Psoas muscle (tissue), 8 donors: ENCODE measurements around the gene TRAK2. TPM values are rescaled to one million over a fixed set of nuclear protein-coding genes. Genes with fewer than 3 reads are reported as not detected.

Source experiments
- ATAC-seq, 4 donors: fragments of 200-7000 bp; cut with Tn5 transposase; one replicate each; pipeline ENCODE4 v1.9.1; 2020; ENCODE audit warnings: moderate library complexity in 3 of 4, mild to moderate bottlenecking in 2 of 4
- DNase-seq, 2 donors: peaks; one replicate each; pipeline ENCODE4 v3.0.0-alpha.2; 2020
- H3K27ac ChIP-seq: fragments of 200-600 bp; one replicate; pipeline ENCODE4 v1.8.0; 2022
- H3K27me3 ChIP-seq, 3 donors: fragments of 200-600 bp in 1 of 3; one replicate each; pipeline versions ENCODE4 v1.6.1 to v1.8.0; 2013 to 2022; ENCODE audit warnings: low read length in 2 of 3, mild to moderate bottlenecking in 2 of 3, moderate library complexity in 1 of 3; ENCODE audit not compliant: insufficient read depth in 3 of 3
- H3K36me3 ChIP-seq, 2 donors: fragments of 200-600 bp in 1 of 2; one replicate each; pipeline versions ENCODE4 v1.6.1 to v1.8.0; 2013 to 2022; ENCODE audit warnings: low read depth in 1 of 2, mild to moderate bottlenecking in 1 of 2, moderate library complexity in 1 of 2; ENCODE audit not compliant: insufficient read depth in 1 of 2
- H3K4me1 ChIP-seq: fragments of 200-600 bp; one replicate; pipeline ENCODE4 v1.8.0; 2022
- H3K4me3 ChIP-seq: fragments of 200-600 bp; one replicate; pipeline ENCODE4 v1.8.0; 2022; ENCODE audit warnings: mild to moderate bottlenecking
- H3K9me3 ChIP-seq: fragments of 200-600 bp; one replicate; pipeline ENCODE4 v1.8.0; 2022
- WGBS, 3 donors: extraction: QIAGEN DNeasy Blood & Tissue Kit; methylation state at CpG; one replicate each; pipeline versions ENCODE4 v1.1.6 to v1.1.7; 2013; 5-methylcytosine and 5-hydroxymethylcytosine counted together
- intact Hi-C, 2 donors: fragments of 100-400 bp; cut with DNase I; formaldehyde crosslinking; loops; one replicate each; pipeline versions ENCODE4 v1.11.0 to v1.14.2; 2022
- polyA plus RNA-seq, 3 donors: library from polyadenylated mRNA; stranded (reverse); fragments of 200-250 nt; gene quantifications; one replicate each; pipeline ENCODE4 v1.2.3, GENCODE V29; 2013
- total RNA-seq, 4 donors: library from RNA; stranded (reverse); fragmentation: NEBNext Ultra II Directional in 2 of 4; extraction: Animal tissue kit (Norgen Biotek cat#: 25700) in 2 of 4; gene quantifications; one replicate each; pipeline versions ENCODE4 v1.2.1 to v1.2.4, GENCODE V29; 2021 to 2023
- TF ChIP-seq, protein P1 (sequence below): fragments of 200-600 bp; IDR thresholded peaks from one replicate; pipeline ENCODE4 v1.8.0; 2022; ENCODE audit warnings: antibody characterized with exemption
- donor health status: healthy with polysubstance abuse.
- donor health status: DM: no; HTN: no; CAD: no; lungs with moderate emphysema.
- donor health status: Bipolar disorder and iron deficiency.
- donor health status: healthy.
- donor health status: DM: yes; HTN: yes; CAD: no.
- donor health status: DM: no; HTN: no; CAD: no.
- donor health status: DM: no; HTN: no; CAD: no.
- donor health status: DM: yes; HTN: yes; CAD: no.

Gene TRAK2
- total and polyA plus RNA-seq, 7 donors = 9.8 to 53.0 (median 23.4) TPM

DNA sequence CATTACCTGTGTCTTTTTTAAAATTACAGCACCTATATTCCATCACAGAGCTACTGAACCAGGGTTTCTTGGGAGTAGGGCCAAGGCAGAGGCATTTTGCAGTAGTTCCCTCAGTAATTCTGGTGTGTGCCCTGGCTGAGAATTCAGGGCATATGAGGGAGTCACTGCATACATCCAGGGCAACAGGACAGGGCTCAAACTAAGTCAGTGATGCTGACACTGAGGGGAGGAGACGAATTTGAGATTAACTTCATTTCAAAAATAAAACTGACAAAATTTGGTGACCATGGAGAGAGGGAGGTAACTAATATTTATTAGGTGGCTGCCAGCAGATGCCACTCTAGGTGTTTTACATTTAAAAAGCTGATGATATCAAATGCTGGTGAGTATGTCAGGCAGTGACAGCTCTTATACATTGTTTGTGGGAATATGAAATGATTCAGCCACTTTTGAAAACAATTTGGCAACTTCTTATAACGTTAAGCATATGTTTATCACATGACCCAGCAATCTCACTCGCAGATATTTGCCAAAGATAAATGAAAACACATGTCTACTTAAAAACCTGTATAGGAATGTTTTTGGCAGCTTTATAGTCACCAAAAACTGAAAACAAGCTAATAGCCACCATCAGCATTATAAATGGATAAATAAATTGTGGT, 20.6 kb upstream of the TRAK2 start:
- WGBS, 3 donors = 75 to 78% (median 75%) methylated on average over 3 of the region's 3 CpGs
- Histone ChIP-seq H3K4me3 (no peak overlapping the region), H3K4me1 (peaks cover 4% of the 10 kb centered on the region), H3K27me3 (no peaks in the 10 kb centered on the region), H3K9me3 (no peaks in the 10 kb centered on the region), H3K36me3 (peaks cover 10 to 96% of the 10 kb centered on the region in 2 donors), H3K27ac (no peak overlapping the region)
- TF ChIP-seq, protein P1, sequence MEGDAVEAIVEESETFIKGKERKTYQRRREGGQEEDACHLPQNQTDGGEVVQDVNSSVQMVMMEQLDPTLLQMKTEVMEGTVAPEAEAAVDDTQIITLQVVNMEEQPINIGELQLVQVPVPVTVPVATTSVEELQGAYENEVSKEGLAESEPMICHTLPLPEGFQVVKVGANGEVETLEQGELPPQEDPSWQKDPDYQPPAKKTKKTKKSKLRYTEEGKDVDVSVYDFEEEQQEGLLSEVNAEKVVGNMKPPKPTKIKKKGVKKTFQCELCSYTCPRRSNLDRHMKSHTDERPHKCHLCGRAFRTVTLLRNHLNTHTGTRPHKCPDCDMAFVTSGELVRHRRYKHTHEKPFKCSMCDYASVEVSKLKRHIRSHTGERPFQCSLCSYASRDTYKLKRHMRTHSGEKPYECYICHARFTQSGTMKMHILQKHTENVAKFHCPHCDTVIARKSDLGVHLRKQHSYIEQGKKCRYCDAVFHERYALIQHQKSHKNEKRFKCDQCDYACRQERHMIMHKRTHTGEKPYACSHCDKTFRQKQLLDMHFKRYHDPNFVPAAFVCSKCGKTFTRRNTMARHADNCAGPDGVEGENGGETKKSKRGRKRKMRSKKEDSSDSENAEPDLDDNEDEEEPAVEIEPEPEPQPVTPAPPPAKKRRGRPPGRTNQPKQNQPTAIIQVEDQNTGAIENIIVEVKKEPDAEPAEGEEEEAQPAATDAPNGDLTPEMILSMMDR = no peak
- ATAC-seq = no peak
- DNase-seq = no peak
- intact Hi-C loops = loop anchor here in 1 of 2 donors (10.0 kb wide), 1 partner anchor 253 kb away; no protein-coding TSS in a partner anchor

DNA sequence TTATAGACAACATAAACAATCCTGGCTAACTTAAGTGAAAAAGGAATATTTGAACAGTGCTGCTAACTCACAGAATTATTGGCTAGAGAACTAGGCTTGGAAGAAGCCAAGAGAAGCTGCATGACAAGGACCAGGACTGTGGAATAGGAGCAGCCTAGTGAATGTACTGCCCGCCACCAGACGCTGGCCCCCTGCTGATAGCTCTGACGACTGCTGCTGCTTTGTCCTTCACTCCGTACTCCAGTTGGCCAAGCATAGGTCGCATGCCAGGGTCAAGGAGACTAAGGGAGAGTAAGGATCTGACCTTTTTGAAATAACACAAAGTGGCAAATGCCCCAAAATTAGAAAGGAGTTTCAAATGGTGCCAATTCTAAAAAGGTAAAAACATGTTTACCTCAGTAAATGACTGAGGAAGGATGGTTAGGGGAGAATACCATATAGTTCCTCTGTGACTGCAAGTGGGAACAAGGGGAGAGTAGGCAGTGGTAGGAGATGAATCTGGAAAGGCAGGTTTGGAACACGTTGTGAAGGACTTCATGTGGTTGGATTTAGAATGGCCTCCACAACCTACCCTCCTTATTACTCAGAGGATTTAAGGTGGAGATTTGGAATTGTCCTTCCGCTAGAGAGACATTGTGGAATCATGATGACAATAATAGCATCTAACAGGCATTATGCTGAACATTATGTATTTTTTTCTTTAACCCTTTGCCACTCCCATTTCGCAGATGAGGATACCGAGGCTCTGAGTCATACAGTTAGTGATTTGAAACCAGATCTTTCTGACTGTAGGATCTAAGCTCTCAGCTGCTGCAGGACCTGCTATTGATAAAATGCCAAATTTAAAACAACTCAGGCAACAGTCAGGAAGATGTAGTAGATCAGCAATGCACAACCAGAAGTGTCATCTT, 19.8 kb upstream of the TRAK2 start:
- Histone ChIP-seq H3K36me3 (peaks cover 10 to 92% of the 10 kb centered on the region in 2 donors), H3K27me3 (no peaks in the 10 kb centered on the region), H3K27ac (no peak overlapping the region), H3K4me1 (peaks cover 12% of the 10 kb centered on the region), H3K9me3 (no peaks in the 10 kb centered on the region), H3K4me3 (no peak overlapping the region)
- DNase-seq (no peak), ATAC-seq (peak in 2 of 4 donors; percentile 24 to 30)
- 75 to 81% (median 81%) methylated on average over 9 of the region's 9 CpGs for WGBS, 3 donors
- intact Hi-C loops = loop anchor here in 1 of 2 donors (10.0 kb wide), 1 partner anchor 254 kb away; no protein-coding TSS in a partner anchor
- TF ChIP-seq, protein P1 = no peak

DNA sequence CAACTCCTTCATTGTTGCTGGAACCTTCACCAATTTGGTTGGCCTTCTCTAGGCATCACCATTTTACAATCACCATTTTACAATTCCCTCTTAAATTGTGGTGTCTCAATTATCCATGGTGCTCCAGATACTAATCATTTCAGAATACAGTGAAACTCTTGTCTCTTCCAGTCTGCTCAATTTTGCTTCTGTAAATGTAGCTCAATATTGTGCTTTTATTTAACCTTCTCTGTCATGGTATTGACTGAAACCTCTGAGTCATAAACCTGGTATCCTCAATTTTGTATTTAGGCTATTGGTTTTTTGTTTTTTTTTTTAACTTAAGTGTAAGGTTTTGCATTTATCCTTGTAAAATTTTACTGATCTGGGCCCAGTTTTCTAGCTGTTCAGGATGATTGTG, 16.4 kb upstream of the TRAK2 start:
- Histone ChIP-seq H3K27me3 (no peaks in the 10 kb centered on the region), H3K4me3 (no peak overlapping the region), H3K36me3 (peaks cover 10 to 83% of the 10 kb centered on the region in 2 donors), H3K4me1 (peaks cover 12% of the 10 kb centered on the region), H3K27ac (no peak overlapping the region), H3K9me3 (no peaks in the 10 kb centered on the region)
- DNase-seq = no peak
- TF ChIP-seq, protein P1 = no peak
- intact Hi-C loops = loop anchor here in 1 of 2 donors (10.0 kb wide), 1 partner anchor 257 kb away; no protein-coding TSS in a partner anchor
- no peak for ATAC-seq

DNA sequence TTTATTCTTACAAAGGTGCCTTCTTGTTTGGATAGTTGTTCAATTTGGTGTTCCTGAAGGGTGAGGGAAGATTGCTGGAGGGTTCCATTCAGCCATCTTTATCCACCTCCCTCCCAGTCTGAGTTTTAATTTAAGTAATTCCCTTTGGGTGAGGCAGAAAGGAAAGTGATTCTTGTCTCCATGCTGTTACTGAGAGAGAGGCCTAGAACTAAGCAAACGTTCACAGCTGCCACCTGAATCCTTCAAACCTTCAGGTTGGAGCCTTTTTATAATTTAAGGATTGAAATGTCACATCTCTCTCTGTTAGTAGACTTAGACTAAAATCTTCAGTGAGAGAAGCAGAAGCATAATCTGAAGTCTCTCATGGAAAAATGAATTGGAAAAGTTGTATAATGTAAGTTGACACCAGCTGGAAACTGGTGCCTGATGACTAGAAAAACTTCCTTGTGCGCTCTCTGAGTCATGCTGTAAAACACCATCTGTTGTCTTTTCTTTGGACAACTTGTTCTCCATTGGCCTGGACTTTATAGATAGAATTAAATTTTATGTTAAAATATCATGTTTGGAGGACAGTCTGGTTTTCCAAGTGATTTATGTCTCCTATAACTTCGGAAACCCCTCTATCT, 14.9 kb upstream of the TRAK2 start:
- peak overlapping the region; percentile 63 for H3K27ac ChIP-seq

More for the DNA sequence above, 14.9 kb upstream of the TRAK2 start:
- WGBS, 3 donors = 38 to 57% (median 40%) methylated on average over 3 of the region's 3 CpGs
- H3K27me3 ChIP-seq = no peaks in the 10 kb centered on the region
- peaks cover 12% of the 10 kb centered on the region for H3K4me1 ChIP-seq
- H3K9me3 ChIP-seq = no peaks in the 10 kb centered on the region
- TF ChIP-seq, protein P1 = no peak
- peaks cover 9 to 83% of the 10 kb centered on the region in 2 donors for H3K36me3 ChIP-seq
- no peak overlapping the region for H3K4me3 ChIP-seq
- intact Hi-C loops = loop anchor here in 1 of 2 donors (10.0 kb wide), 1 partner anchor 259 kb away; no protein-coding TSS in a partner anchor
- DNase-seq (no peak), ATAC-seq (peak; percentile 72 to 94 (median 80))
